Peyer's patch (tissue), 4 donors: ENCODE results near the gene KLHL29.

Experiments
- CTCF ChIP-seq, 6 experiments: fragments of 450-650 bp in 4 of 6; fragments of 200-600 bp in 2 of 6; sonication (generic) in 1 of 6; IDR thresholded peaks; one replicate each; pipeline ENCODE4 v1.5.1; 2017 to 2019; ENCODE audit warnings: antibody characterized with exemption in 6 of 6, mild to moderate bottlenecking in 3 of 6, moderate library complexity in 1 of 6
- POLR2A ChIP-seq, 2 donors: fragments of 450-650 bp; IDR thresholded peaks; one replicate each; pipeline ENCODE4 v1.5.1; 2017; ENCODE audit warnings: antibody characterized with exemption in 2 of 2, mild to moderate bottlenecking in 2 of 2, moderate library complexity in 2 of 2

GRCh38 chr2:23721454-23721826 lies 336.5 kb downstream of the KLHL29 start:
- TF ChIP-seq CTCF (IDR thresholded peaks at IDR 0.05) (no peak), POLR2A (IDR thresholded peaks at IDR 0.05) (no peak)
